HepG2 (cell line): ENCODE measurements around the gene PIWIL4.

Experiments
- ARHGAP35 ChIP-seq: sonication (generic); formaldehyde crosslinking; IDR thresholded peaks from 2 replicates; pipeline ENCODE4 v1.9.0; 2022; ENCODE audit warnings: mild to moderate bottlenecking, inconsistent platforms, moderate library complexity, missing genetic modification reagents, borderline replicate concordance
- PHF8 ChIP-seq: sonication (generic); formaldehyde crosslinking; IDR thresholded peaks from 2 replicates; pipeline ENCODE4 v1.5.0; 2020; ENCODE audit warnings: missing genetic modification reagents
- SIN3A ChIP-seq: IDR thresholded peaks from 2 replicates; pipeline ENCODE4 v1.6.1; 2011; ENCODE audit warnings: low read depth, mild to moderate bottlenecking, control low read depth, low read length, borderline replicate concordance
- ZNF766 ChIP-seq: sonication (generic); formaldehyde crosslinking; IDR thresholded peaks from 2 replicates; pipeline ENCODE4 v1.5.0; 2020; ENCODE audit warnings: missing genetic modification reagents, borderline replicate concordance
- TF ChIP-seq, protein P1 (sequence below): sonication (generic); formaldehyde crosslinking; IDR thresholded peaks from 2 replicates; pipeline ENCODE4 v1.4.0; 2020; ENCODE audit warnings: missing genetic modification reagents
- TF ChIP-seq, protein P2 (sequence below): sonication (generic); formaldehyde crosslinking; IDR thresholded peaks from 2 replicates; pipeline ENCODE4 v1.5.0; 2020; ENCODE audit warnings: mild to moderate bottlenecking, missing genetic modification reagents, moderate library complexity

DNA sequence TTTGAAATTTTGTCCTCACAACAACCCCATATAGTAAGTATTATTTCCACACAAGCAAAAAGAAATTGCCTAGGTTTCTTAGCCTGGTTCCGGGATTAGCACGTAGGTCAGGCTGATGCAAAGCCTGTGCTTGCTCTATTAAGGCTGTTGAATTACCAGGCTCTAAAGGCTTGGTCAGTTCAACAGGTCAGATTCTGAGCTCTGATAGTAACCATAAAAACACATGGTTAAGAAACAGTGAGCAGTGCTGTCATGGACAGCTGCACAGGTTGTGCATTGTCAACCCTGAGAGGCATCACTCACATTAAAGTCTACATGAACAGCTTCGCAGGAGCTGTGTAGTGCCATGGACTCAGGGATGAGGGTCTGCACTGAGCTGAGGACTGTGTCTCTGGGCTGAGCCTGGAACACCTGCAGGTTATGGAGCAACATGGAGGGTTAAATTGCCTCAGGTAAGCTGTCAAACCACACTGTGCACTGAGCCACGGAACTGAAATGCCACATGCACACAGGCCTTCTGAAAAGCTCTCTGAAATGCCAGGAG, 98.0 kb downstream of the PIWIL4 start:
- TF ChIP-seq, protein P1, sequence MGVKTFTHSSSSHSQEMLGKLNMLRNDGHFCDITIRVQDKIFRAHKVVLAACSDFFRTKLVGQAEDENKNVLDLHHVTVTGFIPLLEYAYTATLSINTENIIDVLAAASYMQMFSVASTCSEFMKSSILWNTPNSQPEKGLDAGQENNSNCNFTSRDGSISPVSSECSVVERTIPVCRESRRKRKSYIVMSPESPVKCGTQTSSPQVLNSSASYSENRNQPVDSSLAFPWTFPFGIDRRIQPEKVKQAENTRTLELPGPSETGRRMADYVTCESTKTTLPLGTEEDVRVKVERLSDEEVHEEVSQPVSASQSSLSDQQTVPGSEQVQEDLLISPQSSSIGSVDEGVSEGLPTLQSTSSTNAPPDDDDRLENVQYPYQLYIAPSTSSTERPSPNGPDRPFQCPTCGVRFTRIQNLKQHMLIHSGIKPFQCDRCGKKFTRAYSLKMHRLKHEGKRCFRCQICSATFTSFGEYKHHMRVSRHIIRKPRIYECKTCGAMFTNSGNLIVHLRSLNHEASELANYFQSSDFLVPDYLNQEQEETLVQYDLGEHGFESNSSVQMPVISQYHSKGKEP (CRISPR knock-in tag): no peak
- TF ChIP-seq ZNF766 (CRISPR knock-in tag) (no peak), SIN3A (no peak), PHF8 (CRISPR knock-in tag) (no peak), ARHGAP35 (CRISPR knock-in tag) (no peak)
- TF ChIP-seq, protein P2, sequence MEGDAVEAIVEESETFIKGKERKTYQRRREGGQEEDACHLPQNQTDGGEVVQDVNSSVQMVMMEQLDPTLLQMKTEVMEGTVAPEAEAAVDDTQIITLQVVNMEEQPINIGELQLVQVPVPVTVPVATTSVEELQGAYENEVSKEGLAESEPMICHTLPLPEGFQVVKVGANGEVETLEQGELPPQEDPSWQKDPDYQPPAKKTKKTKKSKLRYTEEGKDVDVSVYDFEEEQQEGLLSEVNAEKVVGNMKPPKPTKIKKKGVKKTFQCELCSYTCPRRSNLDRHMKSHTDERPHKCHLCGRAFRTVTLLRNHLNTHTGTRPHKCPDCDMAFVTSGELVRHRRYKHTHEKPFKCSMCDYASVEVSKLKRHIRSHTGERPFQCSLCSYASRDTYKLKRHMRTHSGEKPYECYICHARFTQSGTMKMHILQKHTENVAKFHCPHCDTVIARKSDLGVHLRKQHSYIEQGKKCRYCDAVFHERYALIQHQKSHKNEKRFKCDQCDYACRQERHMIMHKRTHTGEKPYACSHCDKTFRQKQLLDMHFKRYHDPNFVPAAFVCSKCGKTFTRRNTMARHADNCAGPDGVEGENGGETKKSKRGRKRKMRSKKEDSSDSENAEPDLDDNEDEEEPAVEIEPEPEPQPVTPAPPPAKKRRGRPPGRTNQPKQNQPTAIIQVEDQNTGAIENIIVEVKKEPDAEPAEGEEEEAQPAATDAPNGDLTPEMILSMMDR (CRISPR knock-in tag): no peak
